ENCODE measurements around the gene ARHGAP32.
A peak's percentile ranks its signal among the peaks of the same experiment; 100 is the strongest.
"Not testable (repeated sequence)": the region's sequence is repeated elsewhere in the genome, so short reads cannot be mapped to it uniquely, and the experiment has no call there.

ARHGAP32 gene

GRCh38 chr11:129202646-129203045 is 10.5 kb upstream of the ARHGAP32 start:
- DNase-seq (ENCODE audit: low read depth) = no peak

GRCh38 chr11:129195682-129196081 is 3.6 kb upstream of the ARHGAP32 start:
- no peak for DNase-seq (ENCODE audit: low read depth)

- DNase-seq (ENCODE audit: low read depth) = no peak
Measured at GRCh38 chr11:129191649-129192048, 476 bp downstream of the ARHGAP32 start.

- DNase-seq (ENCODE audit: low read depth) = no peak
Measured at GRCh38 chr11:129190087-129190486, 2.0 kb downstream of the ARHGAP32 start.

- DNase-seq (ENCODE audit: low read depth) = no peak
Measured at GRCh38 chr11:129189646-129190045, 2.5 kb downstream of the ARHGAP32 start.

- not testable (repeated sequence) for DNase-seq (ENCODE audit: low read depth)
Measured at GRCh38 chr11:129185082-129185481, 7.0 kb downstream of the ARHGAP32 start.

- no peak for DNase-seq (ENCODE audit: low read depth)
Measured at GRCh38 chr11:129184581-129184980, 7.5 kb downstream of the ARHGAP32 start.

GRCh38 chr11:129167315-129167714 is 24.8 kb downstream of the ARHGAP32 start:
- no peak for DNase-seq (ENCODE audit: low read depth)

GRCh38 chr11:129163714-129164164 is 28.4 kb downstream of the ARHGAP32 start:
- DNase-seq (ENCODE audit: low read depth) = no peak

- not testable (repeated sequence) for DNase-seq (ENCODE audit: low read depth)
Measured at GRCh38 chr11:129157080-129157479, 35.0 kb downstream of the ARHGAP32 start.

- DNase-seq (ENCODE audit: low read depth) = no peak
Measured at GRCh38 chr11:129155745-129156144, 36.4 kb downstream of the ARHGAP32 start.

GRCh38 chr11:129148487-129148886 is 43.6 kb downstream of the ARHGAP32 start:
- DNase-seq (ENCODE audit: low read depth) = no peak

- no peak for DNase-seq (ENCODE audit: low read depth)
Measured at GRCh38 chr11:129146191-129146590, 45.9 kb downstream of the ARHGAP32 start.

- no peak for DNase-seq (ENCODE audit: low read depth)
Measured at GRCh38 chr11:129145276-129145675, 46.8 kb downstream of the ARHGAP32 start.

- DNase-seq (ENCODE audit: low read depth) = no peak
Measured at GRCh38 chr11:129144256-129144655, 47.9 kb downstream of the ARHGAP32 start.

- peak; percentile 60 for DNase-seq (ENCODE audit: low read depth)
Measured at GRCh38 chr11:129143335-129143734, 48.8 kb downstream of the ARHGAP32 start.

GRCh38 chr11:129141748-129142523 is 50.2 kb downstream of the ARHGAP32 start:
- DNase-seq (ENCODE audit: low read depth) = no peak

GRCh38 chr11:129131316-129131715 is 60.8 kb downstream of the ARHGAP32 start:
- no peak for DNase-seq (ENCODE audit: low read depth)

GRCh38 chr11:129128881-129129620 is 63.1 kb downstream of the ARHGAP32 start:
- DNase-seq (ENCODE audit: low read depth) = not testable (repeated sequence)

- DNase-seq (ENCODE audit: low read depth) = no peak
Measured at GRCh38 chr11:129119036-129119435, 73.1 kb downstream of the ARHGAP32 start.

GRCh38 chr11:129117595-129118350 is 74.4 kb downstream of the ARHGAP32 start:
- DNase-seq (ENCODE audit: low read depth) = no peak
